A549 (cell line): ENCODE data around the gene PEX5. TPM values are rescaled to one million over a fixed set of nuclear protein-coding genes. Genes with fewer than 3 reads are reported as not detected.

Experiments
- ATAC-seq, 2 experiments: fragments of 200-7000 bp in 1 of 2; fragments of >200 bp in 1 of 2; cut with Nextera tagmentation in 1 of 2; cut with Tn5 transposase in 1 of 2; 3 replicates each; pipeline versions ENCODE4 v1.8.0 to v1.9.1; 2018 to 2020; ENCODE audit warnings: mild to moderate bottlenecking in 1 of 2, moderate library complexity in 1 of 2
- CTCF ChIA-PET: fragments of 300-600 bp; sonication (Branson Sonifier 250); formaldehyde crosslinking; extraction: SDS; loops from one replicate; lab custom pipeline; 2021; ENCODE audit warnings: antibody characterized with exemption, inconsistent platforms; lab: Yijun Ruan, JAX
- POLR2A ChIA-PET: fragments of 350-600 bp; formaldehyde crosslinking; extraction: SDS; loops from one replicate; lab custom pipeline; 2021; ENCODE audit warnings: antibody characterized with exemption, inconsistent platforms; lab: Yijun Ruan, JAX
- DNase-seq, 2 experiments: peaks; one replicate each; pipeline versions ENCODE4 v3.0.0 to v3.0.0-alpha.2; 2011 to 2016; ENCODE audit warnings: low read depth in 1 of 2, low spot score in 1 of 2
- FAIRE-seq: peaks from 2 replicates; lab custom pipeline; 2011; peaks lifted over from hg19 to GRCh38; lab: Jason Lieb, UNC
- H3K27ac ChIP-seq, 2 experiments: fragments of >200 bp; sonication (Bioruptor Twin); formaldehyde crosslinking; 3 replicates each; pipeline ENCODE4 v1.5.1; 2016 to 2017
- H3K4me1 ChIP-seq: fragments of >200 bp; sonication (Bioruptor Twin); formaldehyde crosslinking; 3 replicates; pipeline ENCODE4 v1.6.1; 2016
- H3K4me2 ChIP-seq: fragments of >200 bp; sonication (Bioruptor Twin); formaldehyde crosslinking; 3 replicates; pipeline ENCODE4 v1.6.1; 2016
- H3K4me3 ChIP-seq: fragments of >200 bp; sonication (Bioruptor Twin); formaldehyde crosslinking; 3 replicates; pipeline ENCODE4 v1.5.1; 2016
- H3K9me3 ChIP-seq: fragments of >200 bp; sonication (Bioruptor Twin); formaldehyde crosslinking; 3 replicates; pipeline ENCODE4 v1.6.1; 2016
- CBX8 ChIP-seq: fragments of 200-600 bp; sonication (generic); IDR thresholded peaks from 2 replicates; pipeline ENCODE4 v1.6.1; 2016
- EHMT2 ChIP-seq: fragments of 200-600 bp; sonication (generic); IDR thresholded peaks from 2 replicates; pipeline ENCODE4 v1.6.1; 2016; ENCODE audit warnings: antibody characterized with exemption, low read depth, mild to moderate bottlenecking, moderate library complexity
- ELK1 ChIP-seq: fragments of 150-350 bp; IDR thresholded peaks from 2 replicates; pipeline ENCODE4 v1.6.1; 2014; ENCODE audit warnings: low read depth, mild to moderate bottlenecking, low read length
- FOSB ChIP-seq: fragments of 250-450 bp; sonication (Bioruptor Pico); IDR thresholded peaks from 2 replicates; pipeline ENCODE4 v1.5.0; 2020; ENCODE audit warnings: mild to moderate bottlenecking, moderate library complexity
- FOSL2 ChIP-seq, 2 experiments: fragments of 450-650 bp in 1 of 2; fragments of >200 bp in 1 of 2; sonication (Bioruptor Twin) in 1 of 2; formaldehyde crosslinking; IDR thresholded peaks; 2 replicates each; pipeline versions ENCODE4 v1.5.0 to v1.6.1; 2016 to 2020; ENCODE audit warnings: mild to moderate bottlenecking in 1 of 2, moderate library complexity in 1 of 2
- HDAC2 ChIP-seq: fragments of 200-600 bp; sonication (generic); IDR thresholded peaks from 2 replicates; pipeline ENCODE4 v1.6.1; 2016
- HES2 ChIP-seq: fragments of >200 bp; sonication (Bioruptor Twin); formaldehyde crosslinking; IDR thresholded peaks from 2 replicates; pipeline ENCODE4 v1.6.1; 2016
- HMGXB4 ChIP-seq: fragments of 250-450 bp; sonication (Bioruptor Pico); IDR thresholded peaks from 2 replicates; pipeline ENCODE4 v1.5.0; 2021; ENCODE audit warnings: mild to moderate bottlenecking, moderate library complexity, borderline replicate concordance
- HOXA7 ChIP-seq: fragments of 250-450 bp; sonication (Bioruptor Pico); IDR thresholded peaks from 2 replicates; pipeline ENCODE4 v1.5.0; 2020; ENCODE audit warnings: mild to moderate bottlenecking, moderate library complexity
- MAFK ChIP-seq: fragments of 450-650 bp; IDR thresholded peaks from 2 replicates; pipeline ENCODE4 v1.6.1; 2014; ENCODE audit not compliant: partially characterized antibody
- MYC ChIP-seq: IDR thresholded peaks from 2 replicates; pipeline ENCODE4 v1.6.1; 2012; ENCODE audit warnings: mild to moderate bottlenecking, inconsistent platforms, low read length, improper control_type of control experiment, borderline replicate concordance
- NPAS2 ChIP-seq: fragments of 250-450 bp; sonication (Bioruptor Pico); IDR thresholded peaks from 2 replicates; pipeline ENCODE4 v1.8.0; 2022; ENCODE audit warnings: mild to moderate bottlenecking, moderate library complexity, borderline replicate concordance
- PBX3 ChIP-seq: IDR thresholded peaks from 2 replicates; pipeline ENCODE4 v1.6.1; 2012
- RARB ChIP-seq: fragments of 250-450 bp; sonication (Bioruptor Pico); IDR thresholded peaks from 2 replicates; pipeline ENCODE4 v1.8.0; 2021; ENCODE audit warnings: mild to moderate bottlenecking, moderate library complexity
- RCOR1 ChIP-seq: fragments of 150-350 bp; IDR thresholded peaks from 2 replicates; pipeline ENCODE4 v1.6.1; 2014; ENCODE audit warnings: antibody characterized with exemption, low read length, low read depth
- SREBF2 ChIP-seq: fragments of 450-650 bp; IDR thresholded peaks from 2 replicates; pipeline ENCODE4 v1.6.1; 2014; ENCODE audit warnings: mild to moderate bottlenecking, moderate library complexity
- TFCP2L1 ChIP-seq: fragments of 250-450 bp; sonication (Bioruptor Pico); IDR thresholded peaks from 2 replicates; pipeline ENCODE4 v1.5.0; 2021; ENCODE audit warnings: mild to moderate bottlenecking
- USF2 ChIP-seq: fragments of 450-650 bp; IDR thresholded peaks from 2 replicates; pipeline ENCODE4 v1.6.1; 2014; ENCODE audit warnings: antibody characterized with exemption
- ZC3H11A ChIP-seq: fragments of 450-650 bp; IDR thresholded peaks from 2 replicates; pipeline ENCODE4 v1.6.1; 2014; ENCODE audit warnings: antibody characterized with exemption, mild to moderate bottlenecking
- ZFP36 ChIP-seq: fragments of 450-650 bp; IDR thresholded peaks from 2 replicates; pipeline ENCODE4 v1.6.1; 2014; ENCODE audit warnings: borderline replicate concordance; ENCODE audit not compliant: partially characterized antibody
- ZSCAN20 ChIP-seq: fragments of 250-450 bp; sonication (Bioruptor Pico); IDR thresholded peaks from 2 replicates; pipeline ENCODE4 v1.8.0; 2022; ENCODE audit warnings: mild to moderate bottlenecking, moderate library complexity
- WGBS: methylation state at CpG from one replicate; pipeline ENCODE4 v1.1.6; 2017; ENCODE audit errors: missing lambda C conversion rate; 5-methylcytosine and 5-hydroxymethylcytosine counted together
- polyA plus RNA-seq, 4 experiments: library from polyadenylated mRNA; depleted of rRNA in 3 of 4; stranded (reverse); fragments of >200 nt; fragmentation: RNase III in 1 of 4; extraction: RNeasy Plus Mini Kit Qiagen cat#74134 plus additional on column Dnase treatment in 1 of 4; gene quantifications; 2 replicates in 3 of 4; 3 replicates in 1 of 4; pipeline ENCODE4 v1.2.3, GENCODE V29; 2011 to 2017

PEX5 gene
- polyA plus RNA-seq, 2 of the 4 experiments (the other 2 are of a cell fraction): 21.5 to 31.5 TPM

- H3K27ac ChIP-seq: no peak overlapping the region
- ATAC-seq: no peak
- FAIRE-seq: no peak
- DNase-seq: no peak
- ChIA-PET CTCF (interaction anchor here (1.3 kb wide), 1 partner anchor 14 kb away, joined by 3 read pairs; no protein-coding TSS in a partner anchor), POLR2A (interaction anchor here (0.6 kb wide), 1 partner anchor 147 kb away, joined by 3 read pairs; no protein-coding TSS in a partner anchor)
- H3K9me3 ChIP-seq: peaks cover 46% of the 10 kb centered on the region
- 0% methylated on average over 2 of the region's 2 CpGs for WGBS
- H3K4me2 ChIP-seq: no peak overlapping the region
- no peaks in the 10 kb centered on the region for H3K4me1 ChIP-seq
- no peak for TF ChIP-seq ZC3H11A
- no peak for TF ChIP-seq ZSCAN20 (CRISPR knock-in tag)
- TF ChIP-seq EHMT2: no peak
- TF ChIP-seq HES2: no peak
- no peak for TF ChIP-seq MAFK
- TF ChIP-seq HMGXB4 (CRISPR knock-in tag): no peak
- no peak for TF ChIP-seq PBX3
- no peak for TF ChIP-seq HOXA7 (CRISPR knock-in tag)
- TF ChIP-seq CBX8: no peak
- no peak for TF ChIP-seq HDAC2
- no peak for TF ChIP-seq FOSB
- TF ChIP-seq SREBF2: no peak
- no peak for TF ChIP-seq MYC
- TF ChIP-seq FOSL2 (IDR thresholded peaks at IDR 0.05): no peak
- no peak for TF ChIP-seq FOSL2 (CRISPR knock-in tag; IDR thresholded peaks at IDR 0.05)
- no peak for TF ChIP-seq NPAS2 (CRISPR knock-in tag)
- TF ChIP-seq RCOR1: no peak
- TF ChIP-seq ZFP36: no peak
- TF ChIP-seq TFCP2L1 (CRISPR knock-in tag): no peak
- TF ChIP-seq USF2: no peak
- H3K4me3 ChIP-seq: no peak overlapping the region
Measured at GRCh38 chr12:7176595-7176994, 12.9 kb upstream of the PEX5 start.

- ChIA-PET CTCF (interaction anchor here (1.3 to 1.7 kb wide), 3 partner anchors 10 to 34 kb away, joined by 4 to 6 read pairs (median 5); no protein-coding TSS in a partner anchor), POLR2A (no interaction called here)
- Histone ChIP-seq H3K9me3 (peaks cover 31% of the 10 kb centered on the region; the same call in 2 of the 3 replicates), H3K27ac (no peak overlapping the region), H3K4me3 (no peak overlapping the region), H3K4me2 (no peak overlapping the region), H3K4me1 (no peaks in the 10 kb centered on the region)
- FAIRE-seq (no peak), ATAC-seq (no peak), DNase-seq (no peak)
- WGBS: 13% methylated on average over 2 of the region's 2 CpGs
- TF ChIP-seq ELK1 (no peak), RARB (CRISPR knock-in tag) (no peak)
- TF ChIP-seq, all 56 proteins: peak for 0
Measured at GRCh38 chr12:7178481-7178880, 11.0 kb upstream of the PEX5 start.
